Body of pancreas (tissue), 4 donors: ENCODE results near the gene HTRA3. TPM values are rescaled to one million over a fixed set of nuclear protein-coding genes. Genes with fewer than 3 reads are reported as not detected.

Experiments used
- ATAC-seq: fragments of 150-250 bp; one replicate; pipeline ENCODE4 v1.9.1; 2016
- DNase-seq, 4 donors: peaks; one replicate each; pipeline ENCODE4 v3.0.0-alpha.2; 2019
- H3K27ac ChIP-seq, 4 donors: fragments of 200-600 bp; sonication (generic); 1 replicate in 3 of 4; 2 replicates in 1 of 4; pipeline versions ENCODE4 v1.5.1 to v1.6.1; 2016 to 2019; ENCODE audit warnings: mild to moderate bottlenecking in 1 of 4, mixed read lengths in 1 of 4, moderate library complexity in 1 of 4
- H3K27me3 ChIP-seq, 2 donors: fragments of 200-600 bp; sonication (generic); one replicate each; pipeline ENCODE4 v1.6.0; 2016; ENCODE audit warnings: mild to moderate bottlenecking in 1 of 2
- H3K36me3 ChIP-seq, 2 donors: fragments of 200-600 bp; sonication (generic); replicated peaks in 1 of 2; 2 replicates each; pipeline ENCODE4 v1.5.1; 2016; ENCODE audit warnings: low read depth in 2 of 2; ENCODE audit not compliant: insufficient read depth in 1 of 2
- H3K4me1 ChIP-seq: fragments of 200-600 bp; sonication (generic); one replicate; pipeline ENCODE4 v1.6.0; 2016
- H3K4me3 ChIP-seq, 2 donors: fragments of 200-600 bp; sonication (generic); 1 replicate in 1 of 2; 2 replicates in 1 of 2; pipeline ENCODE4 v1.5.1; 2016 to 2019
- H3K9me3 ChIP-seq, 3 donors: fragments of 200-600 bp; sonication (generic); 1 replicate in 2 of 3; 2 replicates in 1 of 3; pipeline ENCODE4 v1.5.1; 2016
- POLR2A ChIP-seq, 3 donors: fragments of 450-650 bp; IDR thresholded peaks; one replicate each; pipeline ENCODE4 v1.6.1; 2016; ENCODE audit warnings: antibody characterized with exemption in 3 of 3, mild to moderate bottlenecking in 2 of 3
- WGBS, 2 donors: methylation state at CpG; one replicate each; pipeline ENCODE4 v1.1.5; 2017; 5-methylcytosine and 5-hydroxymethylcytosine counted together
- intact Hi-C: fragments of 100-400 bp; cut with DNase I; formaldehyde crosslinking; loops from one replicate; pipeline ENCODE4 v1.15.1; 2023
- total RNA-seq, 2 donors: library from RNA; depleted of rRNA; stranded (reverse); fragments of >200 nt; gene quantifications; one replicate each; pipeline ENCODE4 v1.1.0, GENCODE V29; 2016
- TF ChIP-seq, protein P1 (sequence below), 7 experiments: fragments of 450-650 bp in 4 of 7; fragments of 200-600 bp in 3 of 7; sonication (generic) in 3 of 7; IDR thresholded peaks; one replicate each; pipeline ENCODE4 v1.5.1; 2016 to 2019; ENCODE audit warnings: antibody characterized with exemption in 7 of 7

The HTRA3 gene
- total RNA-seq, 2 donors from 2014 or later: 4.2 to 17.5 TPM

DNA sequence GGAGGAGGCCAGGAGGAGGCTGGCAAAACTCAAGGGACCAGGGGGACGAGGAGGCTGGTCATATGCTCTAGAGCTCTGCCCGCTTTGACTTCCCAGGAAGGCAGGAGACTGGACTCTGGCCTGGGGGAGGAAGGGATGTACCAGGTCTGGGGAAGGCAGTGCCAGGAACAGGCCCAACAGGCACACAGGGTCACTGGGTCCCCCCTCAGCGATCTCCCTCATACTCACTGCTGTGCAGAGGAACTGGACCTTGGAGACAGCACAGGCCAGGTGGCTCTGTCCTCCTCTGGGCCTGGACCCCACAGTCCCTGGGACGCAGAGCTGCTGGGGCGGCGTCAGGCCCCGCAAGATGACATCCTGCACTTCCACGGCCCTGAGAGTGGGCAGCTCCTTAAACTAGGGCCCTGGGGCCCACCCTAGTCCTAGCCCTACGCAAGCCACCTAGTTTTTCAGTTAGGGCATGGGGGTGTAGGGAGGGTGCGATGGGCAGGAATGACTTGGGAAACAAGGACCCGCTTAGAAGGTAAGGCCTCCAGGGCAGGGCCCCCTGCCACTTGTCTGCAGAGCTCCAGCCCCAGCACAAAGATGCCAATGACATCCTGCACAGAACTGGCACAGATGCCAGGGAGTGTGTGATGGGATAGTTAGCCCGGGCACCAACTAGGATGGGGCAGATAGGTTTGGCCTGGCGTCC is 59.5 kb downstream of the HTRA3 start:
- no peak for DNase-seq
- intact Hi-C loops: no loop called here

DNA sequence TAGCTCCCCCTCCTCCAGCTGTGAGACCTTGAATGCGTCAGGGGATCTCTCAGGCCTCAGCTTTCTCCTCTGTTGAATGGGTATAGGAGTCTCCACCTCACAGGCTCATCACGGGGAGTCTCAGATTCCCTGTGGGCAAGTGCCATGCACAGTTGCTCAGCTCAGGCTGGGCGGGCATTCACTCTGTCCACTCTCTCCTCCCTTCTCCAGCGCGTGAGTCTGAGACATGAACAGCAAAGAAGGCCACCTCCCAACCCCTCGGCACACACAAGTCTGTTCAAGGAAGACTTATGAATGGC is 60.0 kb downstream of the HTRA3 start:
- ATAC-seq (no peak), DNase-seq (no peak)
- Histone ChIP-seq H3K4me1 (peaks cover under 1% of the 10 kb centered on the region), H3K27ac (no peak overlapping the region), H3K4me3 (no peak overlapping the region), H3K9me3 (no peaks in the 10 kb centered on the region), H3K36me3 (no peaks in the 10 kb centered on the region), H3K27me3 (no peaks in the 10 kb centered on the region)
- TF ChIP-seq, protein P1, sequence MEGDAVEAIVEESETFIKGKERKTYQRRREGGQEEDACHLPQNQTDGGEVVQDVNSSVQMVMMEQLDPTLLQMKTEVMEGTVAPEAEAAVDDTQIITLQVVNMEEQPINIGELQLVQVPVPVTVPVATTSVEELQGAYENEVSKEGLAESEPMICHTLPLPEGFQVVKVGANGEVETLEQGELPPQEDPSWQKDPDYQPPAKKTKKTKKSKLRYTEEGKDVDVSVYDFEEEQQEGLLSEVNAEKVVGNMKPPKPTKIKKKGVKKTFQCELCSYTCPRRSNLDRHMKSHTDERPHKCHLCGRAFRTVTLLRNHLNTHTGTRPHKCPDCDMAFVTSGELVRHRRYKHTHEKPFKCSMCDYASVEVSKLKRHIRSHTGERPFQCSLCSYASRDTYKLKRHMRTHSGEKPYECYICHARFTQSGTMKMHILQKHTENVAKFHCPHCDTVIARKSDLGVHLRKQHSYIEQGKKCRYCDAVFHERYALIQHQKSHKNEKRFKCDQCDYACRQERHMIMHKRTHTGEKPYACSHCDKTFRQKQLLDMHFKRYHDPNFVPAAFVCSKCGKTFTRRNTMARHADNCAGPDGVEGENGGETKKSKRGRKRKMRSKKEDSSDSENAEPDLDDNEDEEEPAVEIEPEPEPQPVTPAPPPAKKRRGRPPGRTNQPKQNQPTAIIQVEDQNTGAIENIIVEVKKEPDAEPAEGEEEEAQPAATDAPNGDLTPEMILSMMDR (IDR thresholded peaks at IDR 0.05): no peak
- TF ChIP-seq POLR2A (IDR thresholded peaks at IDR 0.05): no peak
- intact Hi-C loops: no loop called here
- 80% methylated on average over 2 to 6 of the region's 6 CpGs for WGBS, 2 donors

More for the DNA sequence above, 59.5 kb downstream of the HTRA3 start:
- no peak overlapping the region for H3K4me3 ChIP-seq
- no peak overlapping the region for H3K27ac ChIP-seq
- H3K36me3 ChIP-seq: no peaks in the 10 kb centered on the region
- TF ChIP-seq POLR2A (IDR thresholded peaks at IDR 0.05): no peak
- TF ChIP-seq, protein P1 (IDR thresholded peaks at IDR 0.05): no peak
- ATAC-seq: no peak
- 74 to 86% methylated on average over 3 to 13 of the region's 13 CpGs for WGBS, 2 donors
- no peaks in the 10 kb centered on the region for H3K9me3 ChIP-seq
- H3K27me3 ChIP-seq: no peaks in the 10 kb centered on the region
- no peaks in the 10 kb centered on the region for H3K4me1 ChIP-seq

DNA sequence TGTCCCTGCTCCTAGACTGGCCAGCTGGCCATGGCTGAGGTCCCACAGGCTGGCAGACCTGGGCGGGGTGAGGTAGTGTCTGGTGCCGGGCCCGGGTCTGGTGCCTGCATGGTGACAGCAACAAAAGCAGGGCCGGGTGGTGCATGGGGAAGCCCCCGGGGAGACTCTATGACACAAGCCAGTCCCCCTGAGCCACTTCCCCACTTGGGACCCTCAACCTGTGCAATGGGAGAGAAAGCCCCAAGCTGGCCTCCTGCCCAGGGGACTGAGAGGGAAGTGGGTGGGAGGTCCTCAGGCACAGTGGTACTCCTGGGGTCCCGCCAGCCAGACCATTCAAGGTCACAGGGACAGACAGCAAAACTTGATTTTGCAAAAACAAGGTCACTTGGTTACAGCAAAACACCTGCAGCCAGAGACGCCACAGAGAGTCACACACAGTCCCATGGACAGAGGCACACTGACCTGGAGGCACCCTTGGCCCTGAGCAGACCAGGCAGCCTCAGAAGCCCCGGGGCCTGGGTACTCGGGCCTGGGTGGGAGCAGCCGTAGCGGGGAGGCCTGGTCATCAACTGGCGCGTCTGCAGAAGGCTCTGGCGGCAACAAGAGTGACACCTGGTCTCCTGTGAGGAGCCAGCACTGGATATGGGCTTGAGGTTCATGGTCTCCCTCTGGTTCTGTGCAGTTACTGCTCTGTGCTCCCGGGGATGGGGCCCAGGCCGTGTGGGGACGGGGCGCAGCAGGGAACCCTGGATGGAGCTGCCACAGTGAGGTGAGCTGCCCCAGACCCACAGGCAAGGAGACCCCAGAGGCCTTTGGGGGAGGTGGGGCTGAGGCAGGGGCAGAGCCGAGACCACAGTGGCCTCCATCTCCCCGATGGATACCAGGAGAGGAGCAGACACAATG is 60.6 kb downstream of the HTRA3 start:
- no peak overlapping the region for H3K4me3 ChIP-seq
- 62 to 69% methylated on average over 17 to 20 of the region's 20 CpGs for WGBS, 2 donors
- intact Hi-C loops: no loop called here
- TF ChIP-seq, protein P1 (IDR thresholded peaks at IDR 0.05): no peak
- no peak for TF ChIP-seq POLR2A (IDR thresholded peaks at IDR 0.05)
- H3K4me1 ChIP-seq: peaks cover 6% of the 10 kb centered on the region
- no peaks in the 10 kb centered on the region for H3K27me3 ChIP-seq
- no peak overlapping the region for H3K27ac ChIP-seq
- no peaks in the 10 kb centered on the region for H3K36me3 ChIP-seq
- ATAC-seq (no peak), DNase-seq (peak in 1 of 4 donors; percentile 7)
- no peaks in the 10 kb centered on the region for H3K9me3 ChIP-seq

DNA sequence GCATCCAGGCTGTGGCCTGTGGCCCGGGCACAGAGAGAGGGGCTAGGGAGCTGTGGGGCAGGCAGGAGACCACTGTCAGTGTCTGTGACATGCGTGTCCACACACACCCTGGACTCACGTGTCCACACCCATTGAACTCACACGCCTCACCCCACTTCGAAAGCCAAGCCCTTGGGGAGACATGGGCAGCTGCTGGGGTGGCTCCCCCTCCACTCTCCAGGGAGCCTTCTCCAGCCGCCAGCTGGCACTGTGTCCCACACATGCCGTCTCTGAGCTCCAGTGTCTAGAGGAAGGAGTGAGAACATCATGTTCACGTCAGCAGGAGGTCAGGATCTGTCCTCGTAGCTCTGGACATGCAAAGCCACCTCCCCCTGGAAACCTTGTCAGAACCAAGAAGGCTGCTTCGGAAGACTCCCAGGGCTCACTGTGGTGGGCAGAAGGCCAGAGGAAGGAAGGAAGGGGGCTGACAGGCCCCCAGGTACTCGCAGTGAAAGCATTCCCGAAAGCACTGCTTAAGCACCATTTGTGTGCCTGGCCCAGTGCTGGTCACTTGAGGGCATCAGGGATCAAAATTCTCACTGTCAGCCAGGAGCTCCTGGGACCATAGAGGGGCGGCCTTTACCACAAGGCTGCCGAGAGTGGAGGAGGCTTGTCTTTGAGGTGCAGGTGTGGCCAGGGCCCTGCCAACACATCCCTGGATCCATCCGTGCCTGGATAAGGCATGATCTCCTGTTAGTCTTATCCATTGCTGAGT is 61.4 kb downstream of the HTRA3 start:
- peak; percentile 57 for ATAC-seq
- Histone ChIP-seq H3K27me3 (no peaks in the 10 kb centered on the region), H3K27ac (no peak overlapping the region), H3K4me3 (no peak overlapping the region), H3K4me1 (peaks cover 10% of the 10 kb centered on the region), H3K9me3 (no peaks in the 10 kb centered on the region), H3K36me3 (no peaks in the 10 kb centered on the region)
- 57 to 64% methylated on average over 10 to 15 of the region's 15 CpGs for WGBS, 2 donors
- intact Hi-C loops: no loop called here
- peak in 1 of 4 donors; percentile 13 for DNase-seq
- no peak for TF ChIP-seq POLR2A (IDR thresholded peaks at IDR 0.05)
- TF ChIP-seq, protein P1 (IDR thresholded peaks at IDR 0.05): no peak
